Putamen (tissue), 1 donor: ENCODE results near the gene POU6F2.
A peak's percentile ranks its signal among the peaks of the same experiment; 100 is the strongest.

Experiments used
- DNase-seq: peaks from one replicate; pipeline ENCODE4 v3.0.0-alpha.2; 2016; ENCODE audit warnings: low spot score

Gene POU6F2

GRCh38 chr7:39451901-39452300 lies 474.2 kb downstream of the POU6F2 start:
- no peak for DNase-seq

DNA sequence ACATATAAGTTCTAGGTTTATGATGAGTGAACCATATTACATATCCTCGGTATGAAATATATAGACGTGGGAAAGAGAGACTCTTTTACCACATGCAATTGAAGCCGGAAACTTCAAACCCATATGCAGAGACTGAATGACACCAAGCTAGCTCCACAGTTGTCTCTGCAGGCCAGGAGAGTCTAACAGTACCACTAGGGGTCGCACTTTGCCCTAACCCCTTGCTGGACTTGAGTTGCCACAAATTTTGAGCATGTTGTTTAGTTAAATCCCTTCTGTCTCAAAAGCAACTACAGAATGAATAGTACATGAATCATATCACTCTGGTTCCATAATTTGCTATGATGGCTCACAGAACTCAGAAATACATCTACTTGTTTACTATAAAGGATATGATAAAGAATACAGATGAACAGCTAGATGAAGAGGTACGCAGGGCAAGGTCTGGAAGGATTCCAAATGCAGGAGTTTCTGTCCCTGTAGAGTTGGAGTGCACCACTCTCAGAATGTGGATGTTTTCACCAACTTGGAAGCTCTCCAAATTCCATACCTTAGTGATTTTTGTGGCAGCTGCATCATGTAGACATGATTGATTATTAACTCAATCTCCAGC lies 476.1 kb downstream of the POU6F2 start:
- DNase-seq, result no peak

- DNase-seq, result no peak
Observed at GRCh38 chr7:39458061-39458745, 480.5 kb downstream of the POU6F2 start.

DNA sequence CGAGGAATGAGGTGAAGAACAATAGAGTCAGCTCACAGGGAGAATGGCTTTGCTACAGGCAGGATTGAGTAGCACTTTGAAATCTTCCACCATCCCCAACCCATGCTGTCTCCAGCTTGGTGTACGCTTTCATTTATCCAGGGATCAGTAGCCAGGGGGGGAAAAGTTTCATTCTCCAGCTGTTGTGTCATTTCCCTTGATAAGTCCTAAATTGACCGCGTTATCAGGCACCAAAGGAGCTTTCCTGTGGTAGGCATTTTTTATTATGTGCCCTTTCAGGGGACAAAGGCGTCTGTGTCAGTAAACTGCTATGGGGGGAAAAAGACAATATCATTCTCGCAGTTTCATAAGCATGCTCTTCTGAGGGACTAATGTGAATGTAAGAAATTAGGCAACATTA lies 481.9 kb downstream of the POU6F2 start:
- no peak for DNase-seq

- no peak for DNase-seq
Observed at GRCh38 chr7:39460486-39460885, 482.8 kb downstream of the POU6F2 start.

DNA sequence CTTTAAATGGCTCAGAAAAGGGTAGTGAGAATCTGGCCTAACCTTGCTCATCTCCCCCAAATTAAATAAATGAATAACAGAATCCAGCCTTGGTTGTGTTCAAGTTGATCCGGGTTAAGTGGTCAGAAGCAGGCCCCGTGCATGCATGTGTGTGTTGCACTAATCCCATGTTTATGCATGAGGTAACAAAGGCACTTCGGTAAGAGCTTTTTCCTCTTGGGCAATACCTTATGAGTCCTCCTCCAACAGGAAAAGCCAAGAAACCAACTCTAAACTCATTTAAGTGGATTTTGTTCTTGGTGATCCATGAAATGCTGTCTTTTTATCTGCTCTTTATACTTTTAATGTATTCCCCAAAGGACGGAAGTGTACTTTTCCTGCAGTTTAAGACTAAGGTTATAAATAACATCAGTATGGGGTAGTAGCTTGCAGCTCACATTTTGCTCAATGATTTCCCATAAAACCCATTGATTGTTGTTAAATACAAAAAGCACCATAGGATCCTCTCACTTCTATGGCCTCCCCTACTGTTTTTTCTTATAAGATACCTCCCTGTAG lies 483.6 kb downstream of the POU6F2 start:
- DNase-seq, result no peak

DNA sequence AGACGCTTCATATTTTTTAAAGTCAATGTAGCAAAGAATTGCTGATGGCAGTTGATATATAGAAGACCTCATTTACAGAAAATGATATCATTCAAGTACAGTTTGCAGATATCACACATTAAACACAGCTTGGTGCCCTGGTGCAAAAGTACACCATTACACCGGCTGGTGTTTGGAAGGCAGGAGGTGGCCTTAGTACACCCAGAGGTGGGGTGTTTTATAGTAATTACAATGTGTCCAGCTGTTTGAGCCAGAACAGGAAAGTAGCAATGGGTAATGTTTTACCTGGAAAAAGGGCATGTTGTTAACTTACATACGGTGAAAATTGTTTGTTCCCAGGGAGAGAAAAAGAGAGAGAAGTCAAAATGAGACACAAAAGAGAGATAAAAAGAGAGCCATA lies 485.5 kb downstream of the POU6F2 start:
- no peak for DNase-seq

GRCh38 chr7:39464350-39465054 lies 486.8 kb downstream of the POU6F2 start:
- DNase-seq, result no peak

GRCh38 chr7:39465055-39465929 lies 487.6 kb downstream of the POU6F2 start:
- peak; percentile 19 for DNase-seq

GRCh38 chr7:39468261-39468660 lies 490.6 kb downstream of the POU6F2 start:
- no peak for DNase-seq

- no peak for DNase-seq
Observed at GRCh38 chr7:39468808-39469374, 491.2 kb downstream of the POU6F2 start.

- DNase-seq, result no peak
Observed at GRCh38 chr7:39480901-39481300, 503.2 kb downstream of the POU6F2 start.

DNA sequence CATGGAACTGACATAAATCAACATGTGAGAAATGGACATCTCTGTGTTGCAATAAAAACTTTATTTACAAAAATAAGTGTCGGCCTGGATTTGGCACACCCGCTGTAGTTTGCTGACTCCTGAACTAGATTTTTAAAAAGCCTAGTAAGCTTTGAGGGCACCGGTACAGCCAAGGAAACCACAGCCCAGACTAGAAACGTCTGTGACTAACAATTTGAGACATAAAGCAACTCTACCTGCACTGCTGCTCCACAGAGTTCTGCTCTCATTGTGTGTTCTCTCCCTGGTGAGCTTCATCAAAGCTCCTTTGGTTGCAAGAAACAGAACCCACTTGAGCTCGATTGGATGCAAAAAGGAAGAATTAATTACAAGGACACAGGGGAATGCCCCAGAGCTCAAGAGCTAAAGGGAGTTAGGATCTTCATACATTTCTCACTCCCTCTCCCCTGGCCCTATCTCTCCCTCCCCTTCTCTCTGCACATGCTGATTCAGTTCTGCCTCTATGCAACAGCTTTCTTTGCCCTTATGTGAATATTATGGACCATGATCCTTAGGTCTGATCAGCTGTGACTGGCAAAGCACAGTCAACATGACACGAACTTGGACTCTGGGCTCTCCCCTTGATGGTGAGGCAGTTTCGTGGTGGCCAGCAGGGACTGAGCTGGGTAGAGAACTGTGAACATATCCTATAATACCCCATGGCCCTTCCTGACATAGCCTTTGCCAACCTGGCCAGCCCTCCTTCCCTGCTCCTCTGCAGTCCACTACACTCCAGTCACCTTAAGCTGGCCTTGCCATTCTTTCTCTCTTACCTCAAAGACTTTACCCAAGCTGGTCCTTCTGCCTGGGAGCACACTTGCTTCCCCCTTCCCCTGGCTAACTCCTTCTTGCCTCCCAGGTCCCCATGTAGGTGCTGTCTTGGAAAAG lies 511.0 kb downstream of the POU6F2 start:
- no peak for DNase-seq

DNA sequence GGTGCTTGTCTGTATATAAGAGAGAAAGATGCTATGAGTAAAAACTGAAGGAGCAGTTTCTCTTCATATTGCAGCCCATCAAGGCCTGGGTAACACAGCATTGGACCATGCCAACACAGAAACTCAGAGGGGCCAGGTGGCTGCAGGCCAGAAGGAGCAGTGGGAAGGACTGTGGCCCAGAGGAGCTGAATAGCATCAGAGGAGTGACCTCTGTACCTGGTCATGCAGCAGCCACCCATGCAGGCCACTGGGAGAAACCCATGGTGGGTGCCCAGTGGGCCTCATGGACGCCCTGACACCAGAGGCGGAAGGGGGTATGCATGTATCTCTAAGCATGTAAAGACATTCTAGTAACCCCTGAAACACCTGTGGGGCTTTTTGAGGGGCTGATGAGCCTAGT lies 512.6 kb downstream of the POU6F2 start:
- DNase-seq, result no peak

DNA sequence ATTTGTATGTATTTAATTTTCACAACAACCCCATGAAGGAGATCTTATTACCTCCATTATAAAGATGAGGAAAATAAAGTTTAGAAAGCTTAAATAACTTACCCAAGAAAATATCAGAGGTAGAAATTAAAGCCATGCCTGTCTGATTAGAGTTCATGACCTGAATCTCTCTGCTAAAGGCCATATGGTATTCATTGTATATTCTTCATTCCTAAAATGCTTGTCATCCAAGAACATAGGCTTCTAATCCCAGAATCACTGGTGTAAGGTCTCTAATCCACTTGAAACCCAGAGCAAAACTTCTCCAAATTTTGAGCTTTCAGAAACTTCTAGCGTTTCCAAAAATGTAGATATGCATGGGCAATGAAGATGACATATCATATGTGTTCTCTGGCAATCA lies 516.2 kb downstream of the POU6F2 start:
- DNase-seq, result no peak

DNA sequence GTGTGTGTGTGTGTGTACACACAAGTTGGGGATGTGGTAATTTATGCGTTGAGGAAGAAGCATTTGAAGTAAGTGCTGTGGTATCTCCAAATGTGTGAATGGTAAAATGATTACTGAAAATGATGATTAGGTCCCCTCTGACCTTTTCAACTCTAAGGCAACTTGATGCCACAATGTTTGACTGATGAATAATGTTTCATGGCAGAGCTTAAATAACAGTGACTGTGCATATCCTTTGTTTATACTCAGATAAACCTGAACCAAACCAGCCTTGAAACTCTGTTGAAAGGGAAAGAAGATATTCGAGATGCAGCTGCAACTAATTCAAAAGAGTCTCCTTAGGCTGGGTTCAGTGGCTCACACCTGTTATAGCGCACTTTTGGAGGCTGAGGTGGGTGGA lies 523.6 kb downstream of the POU6F2 start:
- DNase-seq, result no peak

DNA sequence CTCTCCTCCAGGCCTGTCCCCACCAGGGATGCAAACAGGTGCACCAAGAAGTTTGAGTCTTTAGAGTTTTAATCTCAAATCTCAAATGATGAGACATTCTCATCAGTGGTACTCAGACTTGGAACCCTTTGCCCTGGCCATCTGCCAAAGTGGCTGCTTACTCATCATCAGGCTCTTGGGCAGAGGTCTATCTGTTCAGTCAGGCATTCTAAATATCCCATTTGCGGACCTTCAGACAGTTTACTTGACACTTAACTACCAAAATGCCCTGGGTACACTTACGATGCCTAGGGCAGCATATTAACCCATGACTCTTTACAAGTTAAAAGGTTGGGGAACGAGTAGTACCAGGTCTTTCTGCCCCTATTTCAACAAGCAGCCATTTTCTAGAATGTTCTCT lies 527.3 kb downstream of the POU6F2 start:
- no peak for DNase-seq

GRCh38 chr7:39507866-39508551 lies 530.3 kb downstream of the POU6F2 start:
- no peak for DNase-seq

GRCh38 chr7:39509436-39509835 lies 531.7 kb downstream of the POU6F2 start:
- no peak for DNase-seq

DNA sequence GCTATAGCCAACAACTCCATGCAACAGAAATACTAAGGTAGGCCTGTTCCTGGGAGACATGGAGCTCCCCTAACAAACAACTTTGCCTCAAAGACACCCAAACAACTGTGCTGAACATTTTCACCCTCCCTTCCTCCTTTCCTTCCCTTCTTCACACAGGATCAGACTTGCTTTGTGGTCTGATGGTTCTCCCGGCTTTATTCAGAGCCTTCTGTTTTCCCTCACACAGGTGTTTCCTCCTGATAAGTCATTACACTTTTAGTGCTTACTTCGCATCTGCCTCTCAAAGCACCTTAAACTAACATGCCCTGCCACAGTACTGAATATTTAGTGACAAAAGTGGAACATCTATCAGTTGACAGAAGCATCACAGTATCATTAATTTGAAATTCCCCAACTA lies 532.2 kb downstream of the POU6F2 start:
- DNase-seq, result no peak
